K562 (cell line): ENCODE measurements around the gene SERBP1. TPM values are rescaled to one million over a fixed set of nuclear protein-coding genes. Genes with fewer than 3 reads are reported as not detected.

Experiments used
- ARID3B ChIP-seq: fragments of 250-450 bp; sonication (Bioruptor Pico); IDR thresholded peaks from 2 replicates; pipeline ENCODE4 v1.4.0; 2020; ENCODE audit warnings: borderline replicate concordance
- CHD4 ChIP-seq: fragments of 200-600 bp; sonication (generic); IDR thresholded peaks from 3 replicates; pipeline ENCODE4 v1.6.1; 2012; ENCODE audit warnings: low read depth, mild to moderate bottlenecking, mixed read lengths, low read length, inconsistent platforms; ENCODE audit not compliant: insufficient read depth, insufficient replicate concordance, poor library complexity, severe bottlenecking
- DACH1 ChIP-seq: fragments of 450-650 bp; IDR thresholded peaks from 2 replicates; pipeline ENCODE4 v1.6.1; 2018; ENCODE audit not compliant: partially characterized antibody
- FOXP4 ChIP-seq: sonication (generic); formaldehyde crosslinking; IDR thresholded peaks from 2 replicates; pipeline ENCODE4 v1.8.0; 2022; ENCODE audit warnings: mild to moderate bottlenecking, missing genetic modification reagents, borderline replicate concordance
- KAT8 ChIP-seq: fragments of 450-650 bp; IDR thresholded peaks from 2 replicates; pipeline ENCODE4 v1.6.1; 2016; ENCODE audit warnings: low read depth, mild to moderate bottlenecking
- KLF13 ChIP-seq: fragments of 450-650 bp; IDR thresholded peaks from 2 replicates; pipeline ENCODE4 v1.6.1; 2016; ENCODE audit warnings: missing genetic modification characterization, low read depth, mild to moderate bottlenecking, missing compliant biosample characterization, moderate library complexity, borderline replicate concordance
- MAX ChIP-seq: sonication (generic); formaldehyde crosslinking; IDR thresholded peaks from 2 replicates; pipeline ENCODE4 v1.9.0; 2022; ENCODE audit warnings: mild to moderate bottlenecking, missing genetic modification reagents
- MAZ ChIP-seq, 2 experiments: fragments of 450-650 bp in 1 of 2; sonication (generic) in 1 of 2; formaldehyde crosslinking; IDR thresholded peaks in 1 of 2; conservative IDR thresholded peaks in 1 of 2; 2 replicates each; pipeline versions ENCODE4 v1.4.0 to v1.5.0; 2020; ENCODE audit warnings: mild to moderate bottlenecking in 1 of 2, missing genetic modification reagents in 1 of 2
- MNT ChIP-seq, 2 experiments: fragments of 450-650 bp; conservative IDR thresholded peaks; 2 replicates each; pipeline ENCODE4 v1.6.1; 2017; ENCODE audit warnings: mild to moderate bottlenecking in 2 of 2, moderate library complexity in 2 of 2
- NFRKB ChIP-seq: fragments of 450-650 bp; IDR thresholded peaks from 2 replicates; pipeline ENCODE4 v1.6.1; 2016; ENCODE audit warnings: low read depth
- NKRF ChIP-seq: fragments of 450-650 bp; IDR thresholded peaks from 2 replicates; pipeline ENCODE4 v1.6.1; 2016; ENCODE audit warnings: borderline replicate concordance
- PHB ChIP-seq: fragments of 250-450 bp; sonication (Bioruptor Pico); IDR thresholded peaks from 2 replicates; pipeline ENCODE4 v1.5.0; 2021
- POLR3G ChIP-seq: IDR thresholded peaks from 2 replicates; pipeline ENCODE4 v1.6.1; 2011; ENCODE audit not compliant: insufficient read length, insufficient replicate concordance; ENCODE audit errors: extremely low read depth
- RBM22 ChIP-seq: fragments of 200-400 bp; formaldehyde crosslinking; IDR thresholded peaks from 2 replicates; pipeline ENCODE4 v1.6.1; 2018; ENCODE audit warnings: low read length, low read depth; ENCODE audit not compliant: poor library complexity, severe bottlenecking
- SREBF1 ChIP-seq: fragments of 150-350 bp; IDR thresholded peaks from 2 replicates; pipeline ENCODE4 v1.6.1; 2014; ENCODE audit warnings: antibody characterized with exemption, low read depth, low read length, borderline replicate concordance
- ZNF165 ChIP-seq: fragments of 250-450 bp; sonication (Bioruptor Pico); IDR thresholded peaks from 2 replicates; pipeline ENCODE4 v1.4.0; 2020; ENCODE audit warnings: borderline replicate concordance
- ZNF282 ChIP-seq: sonication (generic); formaldehyde crosslinking; IDR thresholded peaks from 2 replicates; pipeline ENCODE4 v1.8.1; 2023; ENCODE audit warnings: missing genetic modification reagents
- ZNF740 ChIP-seq, 3 experiments: fragments of 200-800 bp in 1 of 3; sonication (Bioruptor generic) in 1 of 3; sonication (generic) in 1 of 3; formaldehyde crosslinking in 1 of 3; IDR thresholded peaks; 2 replicates each; pipeline versions ENCODE4 v1.6.1 to v1.8.0; 2016 to 2022; ENCODE audit warnings: mild to moderate bottlenecking in 2 of 3, missing compliant biosample characterization in 2 of 3, missing genetic modification characterization in 2 of 3, missing genetic modification reagents in 1 of 3
- polyA plus RNA-seq, 8 experiments: library from polyadenylated mRNA; depleted of rRNA in 4 of 8; stranded (reverse) in 5 of 8; unstranded in 3 of 8; fragments of >200 nt; fragmentation: Nextera tagmentation in 2 of 8; fragmentation: Illumina TruSeq in 1 of 8; extraction: Ambion mirVana in 2 of 8; extraction: Trizol in 1 of 8; gene quantifications; 2 replicates each; pipeline versions ENCODE4 v1.2.1 to v1.2.3, GENCODE V29; 2011 to 2014; ENCODE audit warnings: inconsistent platforms in 1 of 8, missing spikeins in 1 of 8
- total RNA-seq, 7 experiments: library from RNA; depleted of rRNA in 6 of 7; stranded (reverse); fragments of >200 nt in 6 of 7; fragmentation: Illumina TruSeq in 2 of 7; extraction: Trizol in 2 of 7; gene quantifications; 2 replicates each; pipeline versions ENCODE4 v1.2.1 to v1.2.3, GENCODE V29; 2011 to 2021; ENCODE audit warnings: low replicate concordance in 1 of 7

Gene SERBP1
- total and polyA plus RNA-seq, 9 of the 15 experiments (the other 6 are each of a cell fraction or from before 2014, with no cell fraction given), result 79.9 to 761 (median 464) TPM

- TF ChIP-seq NKRF, result peak; percentile 93
- no peak for TF ChIP-seq RBM22
- no peak for TF ChIP-seq KAT8
- TF ChIP-seq MAX, result peak; percentile 76
- no peak for TF ChIP-seq NFRKB
- no peak for TF ChIP-seq ZNF282 (CRISPR knock-in tag)
- TF ChIP-seq MAZ (CRISPR knock-in tag; conservative IDR thresholded peaks at IDR 0.05 in 1 of 2, IDR thresholded peaks at IDR 0.05 in 1 of 2), result no peak
- no peak for TF ChIP-seq ARID3B (CRISPR knock-in tag)
- no peak for TF ChIP-seq ZNF165 (CRISPR knock-in tag)
- 0 out of 2 replicates have a peak, but pooled peaks have one; percentile 22 for TF ChIP-seq FOXP4 (CRISPR knock-in tag)
- no peak for TF ChIP-seq POLR3G
- no peak for TF ChIP-seq PHB
- TF ChIP-seq CHD4, result no peak
- no peak for TF ChIP-seq KLF13 (tag)
- peak; percentile 75 to 89 for TF ChIP-seq MNT (conservative IDR thresholded peaks at IDR 0.05)
- TF ChIP-seq ZNF740 (CRISPR knock-in tag; IDR thresholded peaks at IDR 0.05), result no peak
- no peak for TF ChIP-seq ZNF740 (tag; IDR thresholded peaks at IDR 0.05)
- TF ChIP-seq DACH1, result no peak
- no peak for TF ChIP-seq SREBF1
Measured at GRCh38 chr1:67429011-67429527, 1.1 kb downstream of the SERBP1 start (continued).
